Activated CD4-positive, alpha-beta T cell treated with anti-CD3 and anti-CD28 coated beads for 36 hours (primary cell): ENCODE data around the gene CMPK1. TPM values are rescaled to one million over a fixed set of nuclear protein-coding genes. Genes with fewer than 3 reads are reported as not detected.

Experiments used
- ATAC-seq: fragments of 200-7000 bp; cut with Tn5 transposase; one replicate; pipeline ENCODE4 v1.10.0; 2021; ENCODE audit warnings: mild to moderate bottlenecking, moderate library complexity
- CTCF ChIA-PET: fragments of 350-600 bp; sonication (Branson Sonifier 250); formaldehyde crosslinking; loops from one replicate; lab custom pipeline; 2021; ENCODE audit warnings: antibody characterized with exemption; lab: Charles Lee
- POLR2A ChIA-PET: fragments of 350-600 bp; sonication (Branson Sonifier 250); formaldehyde crosslinking; loops from one replicate; lab custom pipeline; 2021; ENCODE audit warnings: antibody characterized with exemption, inconsistent platforms; lab: Charles Lee
- DNase-seq: peaks from one replicate; pipeline ENCODE4 v3.0.0-alpha.2; 2020
- H3K27ac Mint-ChIP-seq: one replicate; pipeline ENCODE4 v1.8.0; 2021; ENCODE audit warnings: mixed read lengths
- H3K27me3 Mint-ChIP-seq: one replicate; pipeline ENCODE4 v1.8.0; 2021; ENCODE audit warnings: mixed read lengths
- H3K36me3 Mint-ChIP-seq: one replicate; pipeline ENCODE4 v1.8.0; 2021; ENCODE audit warnings: low read depth, mixed read lengths
- H3K4me1 Mint-ChIP-seq: one replicate; pipeline ENCODE4 v1.8.0; 2021; ENCODE audit warnings: mixed read lengths
- H3K4me3 Mint-ChIP-seq: one replicate; pipeline ENCODE4 v1.8.0; 2021; ENCODE audit warnings: mild to moderate bottlenecking, moderate library complexity, mixed read lengths
- H3K9me3 Mint-ChIP-seq: one replicate; pipeline ENCODE4 v1.8.0; 2021; ENCODE audit warnings: low read depth, mixed read lengths
- intact Hi-C, 2 experiments: fragments of 100-400 bp; cut with DNase I in 1 of 2; cut with micrococcal nuclease in 1 of 2; formaldehyde crosslinking; loops; one replicate each; pipeline versions ENCODE4 v1.14.2 to v1.15.1; 2022 to 2024; cut with DNase I, micrococcal nuclease
- total RNA-seq, 2 experiments: library from RNA; stranded (reverse); gene quantifications; one replicate each; pipeline ENCODE4 v1.2.3, GENCODE V29; 2021

CMPK1 gene
- total RNA-seq, 2 experiments from 2014 or later = 97.7 to 134 TPM

GRCh38 chr1:47410068-47410455 lies 76.5 kb downstream of the CMPK1 start:
- no peaks in the 10 kb centered on the region for H3K9me3 Mint-ChIP-seq
- no peak overlapping the region for H3K4me3 Mint-ChIP-seq
- no peaks in the 10 kb centered on the region for H3K4me1 Mint-ChIP-seq
- H3K27me3 Mint-ChIP-seq = peaks cover 11% of the 10 kb centered on the region
- ATAC-seq (no peak), DNase-seq (no peak)
- intact Hi-C loops = no loop called here
- no peaks in the 10 kb centered on the region for H3K36me3 Mint-ChIP-seq
- ChIA-PET CTCF (no interaction called here), POLR2A (no interaction called here)
- H3K27ac Mint-ChIP-seq = no peak overlapping the region

- CTCF ChIA-PET = interaction anchor here (1.4 to 1.6 kb wide), 2 partner anchors 11 to 25 kb away, joined by 4 to 8 read pairs; no protein-coding TSS in a partner anchor
- POLR2A ChIA-PET = interaction anchor here (0.5 kb wide), 1 partner anchor 71 kb away, joined by 4 read pairs; no protein-coding TSS in a partner anchor
- Mint-ChIP-seq H3K27ac (no peak overlapping the region), H3K9me3 (no peaks in the 10 kb centered on the region), H3K4me3 (no peak overlapping the region), H3K4me1 (no peaks in the 10 kb centered on the region), H3K36me3 (no peaks in the 10 kb centered on the region), H3K27me3 (peaks cover 18% of the 10 kb centered on the region)
- DNase-seq = no peak
- intact Hi-C loops = no loop called here
- no peak for ATAC-seq
These were observed 77.8 kb downstream of the CMPK1 start for GRCh38 chr1:47411436-47411835.

DNA sequence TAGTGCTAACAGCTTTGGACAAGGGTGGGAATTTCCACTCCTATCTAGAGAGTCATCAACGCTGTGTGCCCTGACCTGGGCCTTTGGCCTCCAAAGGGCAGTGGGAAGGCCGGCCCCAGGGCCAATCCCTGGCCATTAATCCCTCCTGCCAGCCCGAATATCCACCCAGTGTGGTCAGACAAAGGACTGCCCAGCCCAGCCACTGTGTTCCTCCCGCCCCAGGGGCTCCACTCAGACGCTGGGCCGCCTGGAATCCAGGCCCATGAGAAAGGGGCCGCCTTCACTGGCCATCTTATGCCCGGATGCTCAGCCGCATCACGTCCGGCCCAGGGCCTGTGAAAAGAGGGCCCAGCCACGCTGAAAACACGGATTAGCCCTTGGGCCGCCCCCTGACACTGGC lies 78.8 kb downstream of the CMPK1 start:
- ATAC-seq = no peak
- Mint-ChIP-seq H3K27me3 (peaks cover 23% of the 10 kb centered on the region), H3K27ac (no peak overlapping the region), H3K9me3 (no peaks in the 10 kb centered on the region), H3K36me3 (no peaks in the 10 kb centered on the region), H3K4me1 (peaks cover 3% of the 10 kb centered on the region), H3K4me3 (no peak overlapping the region)
- ChIA-PET POLR2A (no interaction called here), CTCF (interaction anchor here (1.4 to 1.6 kb wide), 2 partner anchors 10 to 24 kb away, joined by 4 to 8 read pairs; no protein-coding TSS in a partner anchor)
- intact Hi-C loops = no loop called here
- no peak for DNase-seq

GRCh38 chr1:47415728-47416318 lies 82.2 kb downstream of the CMPK1 start, which contains the start of gene FOXE3:
FOXE3 (plus strand) TSS chr1:47416285; CDS start chr1:47416316, 31 bp downstream.
- ChIA-PET POLR2A (no interaction called here), CTCF (interaction anchor here (1.0 to 1.8 kb wide), 2 partner anchors 20 to 28 kb away, joined by 3 to 11 read pairs; no protein-coding TSS in a partner anchor)
- Mint-ChIP-seq H3K4me1 (peaks cover 5% of the 10 kb centered on the region), H3K27me3 (peaks cover 40% of the 10 kb centered on the region), H3K27ac (peak within 1 kb of the TSS; percentile 20), H3K36me3 (no peaks in the 10 kb centered on the region), H3K4me3 (peak within 1 kb of the TSS; percentile 39), H3K9me3 (no peaks in the 10 kb centered on the region)
- DNase-seq (no peak), ATAC-seq (no peak)
- intact Hi-C loops = no loop called here

GRCh38 chr1:47416319-47417169 lies 83.0 kb downstream of the CMPK1 start:
- POLR2A ChIA-PET = no interaction called here
- intact Hi-C loops = no loop called here
- Mint-ChIP-seq H3K27ac (peak overlapping the region; percentile 20), H3K9me3 (no peaks in the 10 kb centered on the region), H3K4me3 (peak overlapping the region; percentile 39), H3K27me3 (peaks cover 40% of the 10 kb centered on the region), H3K36me3 (no peaks in the 10 kb centered on the region), H3K4me1 (peaks cover 5% of the 10 kb centered on the region)
- DNase-seq (peak; percentile 45), ATAC-seq (peak; percentile 53)
- CTCF ChIA-PET = interaction anchor here (0.6 to 0.8 kb wide), 3 partner anchors 15 to 24 kb away, joined by 3 read pairs; no protein-coding TSS in a partner anchor

GRCh38 chr1:47417170-47418044 lies 83.8 kb downstream of the CMPK1 start:
- ATAC-seq (no peak), DNase-seq (no peak)
- CTCF ChIA-PET = interaction anchor here (0.6 to 0.9 kb wide), 4 partner anchors 15 to 25 kb away, joined by 3 read pairs; partner anchors contain the start of gene FOXD2
- intact Hi-C loops = no loop called here
- Mint-ChIP-seq H3K4me3 (no peak overlapping the region), H3K27ac (no peak overlapping the region), H3K9me3 (no peaks in the 10 kb centered on the region), H3K27me3 (peaks cover 40% of the 10 kb centered on the region), H3K4me1 (peaks cover 5% of the 10 kb centered on the region), H3K36me3 (no peaks in the 10 kb centered on the region)
- POLR2A ChIA-PET = no interaction called here

- DNase-seq (no peak), ATAC-seq (no peak)
- POLR2A ChIA-PET = no interaction called here
- Mint-ChIP-seq H3K4me1 (peaks cover 5% of the 10 kb centered on the region), H3K27me3 (peaks cover 40% of the 10 kb centered on the region), H3K4me3 (no peak overlapping the region), H3K9me3 (no peaks in the 10 kb centered on the region), H3K36me3 (no peaks in the 10 kb centered on the region), H3K27ac (no peak overlapping the region)
- intact Hi-C loops = no loop called here
- CTCF ChIA-PET = interaction anchor here (0.9 kb wide), 1 partner anchor 20 kb away, joined by 3 read pairs; the partner anchor contains the start of gene FOXD2
These were observed 84.5 kb downstream of the CMPK1 start for GRCh38 chr1:47418122-47418521.

DNA sequence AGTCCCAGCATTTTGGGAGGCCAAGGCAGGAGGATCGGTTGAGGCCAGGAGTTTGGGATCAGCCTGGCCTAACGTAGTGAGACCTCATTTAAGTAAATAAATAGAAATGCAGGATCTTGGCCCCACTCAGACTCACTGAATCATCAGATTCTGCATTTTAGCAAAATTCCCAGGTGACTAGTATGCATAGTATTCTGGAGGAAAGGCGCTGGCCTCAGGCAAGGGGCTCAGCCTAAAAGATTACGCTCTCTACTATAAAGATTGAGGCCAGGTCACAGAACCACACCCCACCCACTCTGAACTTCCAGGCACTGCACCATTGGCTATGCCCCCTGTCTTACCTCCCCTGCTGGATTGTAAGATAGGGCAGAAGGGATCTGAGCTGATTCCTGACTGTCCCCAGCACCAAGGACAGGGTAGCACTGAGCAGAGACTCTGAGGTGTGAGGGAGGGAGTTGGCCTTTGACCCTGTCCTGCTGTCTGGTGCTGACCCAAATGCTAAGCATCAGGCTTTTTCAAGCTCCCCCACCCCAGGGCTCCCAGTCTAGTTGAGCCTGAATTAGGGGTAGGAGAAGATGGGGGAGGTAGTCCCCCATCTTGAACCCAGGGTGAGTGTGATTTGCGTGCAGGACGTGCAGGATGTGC lies 85.2 kb downstream of the CMPK1 start:
- CTCF ChIA-PET = interaction anchor here (0.9 kb wide), 1 partner anchor 156 kb away, joined by 4 read pairs; no protein-coding TSS in a partner anchor
- H3K9me3 Mint-ChIP-seq = no peaks in the 10 kb centered on the region
- intact Hi-C loops = no loop called here
- no peak for DNase-seq
- no peak for ATAC-seq
- no peak overlapping the region for H3K27ac Mint-ChIP-seq
- H3K4me3 Mint-ChIP-seq = no peak overlapping the region
- H3K4me1 Mint-ChIP-seq = peaks cover 5% of the 10 kb centered on the region
- H3K27me3 Mint-ChIP-seq = peaks cover 40% of the 10 kb centered on the region
- H3K36me3 Mint-ChIP-seq = no peaks in the 10 kb centered on the region
- POLR2A ChIA-PET = no interaction called here

- H3K4me1 Mint-ChIP-seq = peaks cover 5% of the 10 kb centered on the region
- ATAC-seq = no peak
- no peak overlapping the region for H3K27ac Mint-ChIP-seq
- POLR2A ChIA-PET = no interaction called here
- intact Hi-C loops = loop anchor here in 1 of 2 experiments (5.0 kb wide), 1 partner anchor 228 kb away; the partner anchor contains the start of gene PDZK1IP1
- H3K4me3 Mint-ChIP-seq = no peak overlapping the region
- no peaks in the 10 kb centered on the region for H3K36me3 Mint-ChIP-seq
- no peaks in the 10 kb centered on the region for H3K9me3 Mint-ChIP-seq
- CTCF ChIA-PET = interaction anchor here (0.8 to 1.7 kb wide), 6 partner anchors 10 to 291 kb away, joined by 3 to 9 read pairs (median 4); no protein-coding TSS in a partner anchor
- DNase-seq = no peak
- H3K27me3 Mint-ChIP-seq = peaks cover 36% of the 10 kb centered on the region
These were observed 87.0 kb downstream of the CMPK1 start for GRCh38 chr1:47420547-47420946.

GRCh38 chr1:47423872-47424271 lies 90.3 kb downstream of the CMPK1 start:
- Mint-ChIP-seq H3K27me3 (peaks cover 17% of the 10 kb centered on the region), H3K4me1 (no peaks in the 10 kb centered on the region), H3K36me3 (no peaks in the 10 kb centered on the region), H3K27ac (no peak overlapping the region), H3K9me3 (no peaks in the 10 kb centered on the region), H3K4me3 (no peak overlapping the region)
- DNase-seq (no peak), ATAC-seq (no peak)
- ChIA-PET POLR2A (no interaction called here), CTCF (interaction anchor here (0.9 to 1.1 kb wide), 5 partner anchors 12 to 302 kb away, joined by 3 to 6 read pairs (median 4); partner anchors contain the start of gene FOXD2)
- intact Hi-C loops = loop anchor here (1.0 to 5.0 kb wide), 3 partner anchors 35 to 232 kb away; partner anchors contain the start of gene PDZK1IP1 (in 1 of the 2)
